Astrocyte (in vitro differentiated cells and primary cell): ENCODE data around the gene ZNF335.

Experiments
- EZH2 ChIP-seq: IDR thresholded peaks from 2 replicates; pipeline ENCODE4 v1.6.1; 2012; ENCODE audit warnings: mild to moderate bottlenecking, low read length, inconsistent platforms; ENCODE audit not compliant: insufficient read depth
- TF ChIP-seq, protein P1 (sequence below): IDR thresholded peaks from 2 replicates; pipeline ENCODE4 v1.5.1; 2011; ENCODE audit warnings: low read depth, mild to moderate bottlenecking, inconsistent platforms, low read length, moderate library complexity; ENCODE audit not compliant: insufficient read depth

DNA sequence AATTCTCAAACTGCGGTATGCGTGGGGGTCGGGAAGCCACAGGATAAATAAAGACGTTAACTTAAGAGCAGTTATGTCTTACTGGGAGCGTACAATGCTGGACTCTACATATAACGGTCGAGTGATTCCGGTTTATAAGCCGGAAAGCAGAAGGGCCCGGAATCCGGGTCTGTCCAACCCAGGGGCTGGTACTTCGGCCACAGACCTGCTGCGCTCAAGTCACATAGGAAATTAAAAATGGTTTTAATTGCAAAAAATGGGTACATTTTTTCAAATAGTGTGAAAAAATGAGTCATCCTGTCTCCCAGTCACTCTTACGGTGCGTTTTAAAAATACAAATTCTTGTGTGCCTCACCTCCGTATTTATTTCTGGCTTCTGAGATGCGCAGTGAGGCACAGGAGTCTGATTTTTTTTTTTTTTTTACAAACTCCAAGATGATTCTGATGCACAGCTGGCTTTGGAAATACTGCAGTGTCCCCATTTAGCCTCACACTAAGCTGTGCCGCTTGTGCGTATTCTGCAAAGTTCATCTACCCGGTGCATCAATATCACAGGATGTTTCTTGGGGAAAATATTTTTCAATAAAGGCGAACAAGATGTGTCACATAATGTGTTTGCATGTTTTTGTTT, 36.5 kb downstream of the ZNF335 start:
- TF ChIP-seq, protein P1, sequence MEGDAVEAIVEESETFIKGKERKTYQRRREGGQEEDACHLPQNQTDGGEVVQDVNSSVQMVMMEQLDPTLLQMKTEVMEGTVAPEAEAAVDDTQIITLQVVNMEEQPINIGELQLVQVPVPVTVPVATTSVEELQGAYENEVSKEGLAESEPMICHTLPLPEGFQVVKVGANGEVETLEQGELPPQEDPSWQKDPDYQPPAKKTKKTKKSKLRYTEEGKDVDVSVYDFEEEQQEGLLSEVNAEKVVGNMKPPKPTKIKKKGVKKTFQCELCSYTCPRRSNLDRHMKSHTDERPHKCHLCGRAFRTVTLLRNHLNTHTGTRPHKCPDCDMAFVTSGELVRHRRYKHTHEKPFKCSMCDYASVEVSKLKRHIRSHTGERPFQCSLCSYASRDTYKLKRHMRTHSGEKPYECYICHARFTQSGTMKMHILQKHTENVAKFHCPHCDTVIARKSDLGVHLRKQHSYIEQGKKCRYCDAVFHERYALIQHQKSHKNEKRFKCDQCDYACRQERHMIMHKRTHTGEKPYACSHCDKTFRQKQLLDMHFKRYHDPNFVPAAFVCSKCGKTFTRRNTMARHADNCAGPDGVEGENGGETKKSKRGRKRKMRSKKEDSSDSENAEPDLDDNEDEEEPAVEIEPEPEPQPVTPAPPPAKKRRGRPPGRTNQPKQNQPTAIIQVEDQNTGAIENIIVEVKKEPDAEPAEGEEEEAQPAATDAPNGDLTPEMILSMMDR: no peak
- no peak for TF ChIP-seq EZH2
